ENCODE measurements around the gene TNS2. TPM values are rescaled to one million over a fixed set of nuclear protein-coding genes. Genes with fewer than 3 reads are reported as not detected.
"Not testable (repeated sequence)": the region's sequence is repeated elsewhere in the genome, so short reads cannot be mapped to it uniquely, and the experiment has no call there.

Gene TNS2
- polyA plus RNA-seq, 2 donors, result 32.9 to 48.6 TPM

GRCh38 chr12:53090105-53090504 is 40.2 kb downstream of the TNS2 start:
- H3K4me1 ChIP-seq (ENCODE audit: control insufficient read depth in 2 of 2, insufficient read depth in 2 of 2, low read length in 1 of 2), result no peaks in the 10 kb centered on the region
- no peaks in the 10 kb centered on the region for H3K36me3 ChIP-seq (ENCODE audit: control insufficient read depth in 2 of 2, insufficient read depth in 2 of 2, low read length in 1 of 2)
- H3K4me3 ChIP-seq (ENCODE audit: low read depth in 1 of 2, low read length in 2 of 2), result no peak overlapping the region
- H3K27ac ChIP-seq (ENCODE audit: low read depth in 2 of 2, low read length in 1 of 2), result no peak overlapping the region
- no peaks in the 10 kb centered on the region for H3K27me3 ChIP-seq (ENCODE audit: control insufficient read depth in 1 of 2, insufficient read depth in 2 of 2, low read length in 2 of 2)
- 93 to 95% methylated on average over 6 of the region's 6 CpGs for WGBS, 2 donors
- no peaks in the 10 kb centered on the region for H3K9me3 ChIP-seq (ENCODE audit: control insufficient read depth in 2 of 2, insufficient read depth in 1 of 2, low read depth in 1 of 2, low read length in 1 of 2)

GRCh38 chr12:53090554-53090953 is 40.7 kb downstream of the TNS2 start:
- WGBS, 2 donors, result 71 to 73% methylated on average over 2 of the region's 2 CpGs
- Histone ChIP-seq H3K4me3 (ENCODE audit: low read depth in 1 of 2, low read length in 2 of 2) (no peak overlapping the region), H3K27ac (ENCODE audit: low read depth in 2 of 2, low read length in 1 of 2) (no peak overlapping the region)

GRCh38 chr12:53091756-53092155 is 41.9 kb downstream of the TNS2 start:
- Histone ChIP-seq H3K27ac (ENCODE audit: low read depth in 2 of 2, low read length in 1 of 2) (no peak overlapping the region), H3K9me3 (ENCODE audit: control insufficient read depth in 2 of 2, insufficient read depth in 1 of 2, low read depth in 1 of 2, low read length in 1 of 2) (no peaks in the 10 kb centered on the region), H3K4me3 (ENCODE audit: low read depth in 1 of 2, low read length in 2 of 2) (no peak overlapping the region), H3K27me3 (ENCODE audit: control insufficient read depth in 1 of 2, insufficient read depth in 2 of 2, low read length in 2 of 2) (no peaks in the 10 kb centered on the region), H3K36me3 (ENCODE audit: control insufficient read depth in 2 of 2, insufficient read depth in 2 of 2, low read length in 1 of 2) (no peaks in the 10 kb centered on the region), H3K4me1 (ENCODE audit: control insufficient read depth in 2 of 2, insufficient read depth in 2 of 2, low read length in 1 of 2) (no peaks in the 10 kb centered on the region)
- 86 to 87% methylated on average over 6 of the region's 6 CpGs for WGBS, 2 donors

More at GRCh38 chr12:53090554-53090953, 40.7 kb downstream of the TNS2 start:
- Histone ChIP-seq H3K36me3 (ENCODE audit: control insufficient read depth in 2 of 2, insufficient read depth in 2 of 2, low read length in 1 of 2) (no peaks in the 10 kb centered on the region), H3K9me3 (ENCODE audit: control insufficient read depth in 2 of 2, insufficient read depth in 1 of 2, low read depth in 1 of 2, low read length in 1 of 2) (no peaks in the 10 kb centered on the region), H3K27me3 (ENCODE audit: control insufficient read depth in 1 of 2, insufficient read depth in 2 of 2, low read length in 2 of 2) (no peaks in the 10 kb centered on the region), H3K4me1 (ENCODE audit: control insufficient read depth in 2 of 2, insufficient read depth in 2 of 2, low read length in 1 of 2) (no peaks in the 10 kb centered on the region)

- Histone ChIP-seq H3K27me3 (ENCODE audit: control insufficient read depth in 1 of 2, insufficient read depth in 2 of 2, low read length in 2 of 2) (no peaks in the 10 kb centered on the region), H3K27ac (ENCODE audit: low read depth in 2 of 2, low read length in 1 of 2) (peak overlapping the region in 1 of 2 donors; percentile 8), H3K4me1 (ENCODE audit: control insufficient read depth in 2 of 2, insufficient read depth in 2 of 2, low read length in 1 of 2) (peaks cover 0 to 9% of the 10 kb centered on the region in 2 donors), H3K4me3 (ENCODE audit: low read depth in 1 of 2, low read length in 2 of 2) (no peak overlapping the region), H3K36me3 (ENCODE audit: control insufficient read depth in 2 of 2, insufficient read depth in 2 of 2, low read length in 1 of 2) (no peaks in the 10 kb centered on the region), H3K9me3 (ENCODE audit: control insufficient read depth in 2 of 2, insufficient read depth in 1 of 2, low read depth in 1 of 2, low read length in 1 of 2) (no peaks in the 10 kb centered on the region)
- WGBS, 2 donors, result 67% methylated on average over 6 of the region's 6 CpGs
Observed at GRCh38 chr12:53093777-53094393, 44.0 kb downstream of the TNS2 start.

DNA sequence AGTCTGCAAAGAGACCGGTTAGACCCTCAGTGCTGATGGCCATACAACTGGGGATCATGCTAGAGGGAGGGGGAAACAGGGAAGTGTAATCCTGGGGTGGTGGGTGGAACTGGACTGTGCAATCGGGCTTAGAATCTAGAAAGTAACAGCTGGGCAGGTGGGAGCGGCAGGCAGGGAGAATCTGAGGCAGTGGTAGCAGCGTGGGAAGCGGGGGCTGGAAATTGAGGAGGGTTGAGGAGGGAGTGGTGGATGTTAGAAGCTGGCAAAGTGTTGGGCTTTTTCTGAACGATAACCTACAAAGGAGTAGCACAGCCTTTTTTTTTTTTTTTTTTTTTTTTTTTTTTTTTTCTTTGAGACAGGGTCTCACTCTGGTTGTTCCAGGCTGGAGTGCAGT is 44.5 kb downstream of the TNS2 start:
- WGBS, 2 donors, result 79 to 80% methylated on average over 6 of the region's 6 CpGs
- Histone ChIP-seq H3K27me3 (ENCODE audit: control insufficient read depth in 1 of 2, insufficient read depth in 2 of 2, low read length in 2 of 2) (no peaks in the 10 kb centered on the region), H3K4me1 (ENCODE audit: control insufficient read depth in 2 of 2, insufficient read depth in 2 of 2, low read length in 1 of 2) (peaks cover 0 to 13% of the 10 kb centered on the region in 2 donors), H3K27ac (ENCODE audit: low read depth in 2 of 2, low read length in 1 of 2) (peak overlapping the region in 1 of 2 donors; percentile 8), H3K4me3 (ENCODE audit: low read depth in 1 of 2, low read length in 2 of 2) (no peak overlapping the region), H3K36me3 (ENCODE audit: control insufficient read depth in 2 of 2, insufficient read depth in 2 of 2, low read length in 1 of 2) (no peaks in the 10 kb centered on the region), H3K9me3 (ENCODE audit: control insufficient read depth in 2 of 2, insufficient read depth in 1 of 2, low read depth in 1 of 2, low read length in 1 of 2) (no peaks in the 10 kb centered on the region)

DNA sequence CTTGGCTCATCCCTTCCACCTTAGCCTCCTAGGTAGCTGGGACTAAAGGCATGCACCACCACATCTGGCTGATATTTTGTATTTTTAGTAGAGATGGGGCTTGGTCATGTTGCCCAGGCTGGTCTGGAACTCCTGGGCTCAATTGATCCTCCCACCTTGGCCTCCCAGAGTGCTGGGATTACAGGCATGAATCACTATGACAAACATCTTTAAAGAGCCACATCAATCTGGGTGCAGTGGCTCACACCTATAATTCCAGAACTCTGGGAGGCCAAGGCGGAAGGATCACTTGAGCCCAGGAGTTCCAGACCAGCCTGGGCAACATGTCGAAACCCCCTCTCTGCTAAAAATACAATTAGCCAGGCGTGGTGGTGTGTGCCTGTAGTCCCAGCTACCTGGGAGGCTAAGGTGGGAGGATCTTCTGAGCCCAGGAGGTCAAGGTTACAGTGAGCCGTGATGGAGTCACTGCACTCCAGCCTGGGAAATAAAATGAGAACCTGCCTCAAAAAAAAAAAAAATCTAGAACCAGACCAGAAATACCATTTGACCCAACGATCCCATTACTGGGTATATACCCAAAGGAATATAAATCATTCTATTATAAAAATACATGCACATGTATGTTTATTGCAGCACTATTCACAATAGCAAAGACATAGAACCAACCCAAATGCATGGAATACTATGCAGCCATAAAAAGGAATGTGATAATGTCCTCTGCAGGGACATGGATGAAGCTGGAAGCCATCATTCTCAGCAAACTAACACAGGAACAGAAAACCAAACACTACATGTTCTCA is 45.1 kb downstream of the TNS2 start:
- not testable (repeated sequence) for H3K4me3 ChIP-seq (ENCODE audit: low read depth in 1 of 2, low read length in 2 of 2); H3K9me3 ChIP-seq (ENCODE audit: control insufficient read depth in 2 of 2, insufficient read depth in 1 of 2, low read depth in 1 of 2, low read length in 1 of 2); H3K27me3 ChIP-seq (ENCODE audit: control insufficient read depth in 1 of 2, insufficient read depth in 2 of 2, low read length in 2 of 2); H3K36me3 ChIP-seq (ENCODE audit: control insufficient read depth in 2 of 2, insufficient read depth in 2 of 2, low read length in 1 of 2)
- Histone ChIP-seq H3K4me1 (ENCODE audit: control insufficient read depth in 2 of 2, insufficient read depth in 2 of 2, low read length in 1 of 2) (peaks cover 0 to 13% of the 10 kb centered on the region in 2 donors), H3K27ac (ENCODE audit: low read depth in 2 of 2, low read length in 1 of 2) (peak overlapping the region in 1 of 2 donors; percentile 9)
- WGBS, 2 donors, result 90 to 91% methylated on average over 5 of the region's 5 CpGs

DNA sequence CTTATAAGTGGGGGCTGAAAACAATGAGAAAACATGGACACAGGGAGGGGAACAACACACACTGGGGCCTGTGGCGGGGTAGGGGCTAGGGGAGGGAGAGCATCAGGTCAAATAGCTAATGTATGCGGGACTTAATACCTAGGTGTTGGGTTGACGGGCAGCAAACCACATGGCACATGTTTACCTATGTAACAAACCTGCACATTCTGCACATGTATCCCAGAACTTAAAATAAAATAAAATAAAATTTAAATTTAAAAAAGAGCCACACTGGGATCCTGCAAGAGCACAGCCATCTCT is 45.7 kb downstream of the TNS2 start:
- H3K4me1 ChIP-seq (ENCODE audit: control insufficient read depth in 2 of 2, insufficient read depth in 2 of 2, low read length in 1 of 2), result peaks cover 0 to 13% of the 10 kb centered on the region in 2 donors
- H3K36me3 ChIP-seq (ENCODE audit: control insufficient read depth in 2 of 2, insufficient read depth in 2 of 2, low read length in 1 of 2); H3K9me3 ChIP-seq (ENCODE audit: control insufficient read depth in 2 of 2, insufficient read depth in 1 of 2, low read depth in 1 of 2, low read length in 1 of 2); H3K27me3 ChIP-seq (ENCODE audit: control insufficient read depth in 1 of 2, insufficient read depth in 2 of 2, low read length in 2 of 2); H3K27ac ChIP-seq (ENCODE audit: low read depth in 2 of 2, low read length in 1 of 2); H3K4me3 ChIP-seq (ENCODE audit: low read depth in 1 of 2, low read length in 2 of 2): not testable (repeated sequence)
- 97% methylated on average over 3 of the region's 3 CpGs for WGBS, 2 donors

- Histone ChIP-seq H3K27me3 (ENCODE audit: control insufficient read depth in 1 of 2, insufficient read depth in 2 of 2, low read length in 2 of 2) (no peaks in the 10 kb centered on the region), H3K4me1 (ENCODE audit: control insufficient read depth in 2 of 2, insufficient read depth in 2 of 2, low read length in 1 of 2) (peaks cover 0 to 13% of the 10 kb centered on the region in 2 donors), H3K4me3 (ENCODE audit: low read depth in 1 of 2, low read length in 2 of 2) (no peak overlapping the region), H3K27ac (ENCODE audit: low read depth in 2 of 2, low read length in 1 of 2) (peak overlapping the region; percentile 81 to 86), H3K9me3 (ENCODE audit: control insufficient read depth in 2 of 2, insufficient read depth in 1 of 2, low read depth in 1 of 2, low read length in 1 of 2) (no peaks in the 10 kb centered on the region), H3K36me3 (ENCODE audit: control insufficient read depth in 2 of 2, insufficient read depth in 2 of 2, low read length in 1 of 2) (no peaks in the 10 kb centered on the region)
- 48 to 49% methylated on average over 11 of the region's 11 CpGs for WGBS, 2 donors
Observed at GRCh38 chr12:53096089-53096741, 46.4 kb downstream of the TNS2 start.

- peaks cover 0 to under 1% of the 10 kb centered on the region in 2 donors for H3K36me3 ChIP-seq (ENCODE audit: control insufficient read depth in 2 of 2, insufficient read depth in 2 of 2, low read length in 1 of 2)
- no peaks in the 10 kb centered on the region for H3K27me3 ChIP-seq (ENCODE audit: control insufficient read depth in 1 of 2, insufficient read depth in 2 of 2, low read length in 2 of 2)
- peaks cover 0 to 13% of the 10 kb centered on the region in 2 donors for H3K4me1 ChIP-seq (ENCODE audit: control insufficient read depth in 2 of 2, insufficient read depth in 2 of 2, low read length in 1 of 2)
- H3K9me3 ChIP-seq (ENCODE audit: control insufficient read depth in 2 of 2, insufficient read depth in 1 of 2, low read depth in 1 of 2, low read length in 1 of 2), result no peaks in the 10 kb centered on the region
- peak overlapping the region; percentile 41 to 49 for H3K4me3 ChIP-seq (ENCODE audit: low read depth in 1 of 2, low read length in 2 of 2)
- H3K27ac ChIP-seq (ENCODE audit: low read depth in 2 of 2, low read length in 1 of 2), result peak overlapping the region; percentile 81 to 86
- WGBS, 2 donors, result 35 to 43% methylated on average over 9 of the region's 9 CpGs
Observed at GRCh38 chr12:53096759-53097158, 46.9 kb downstream of the TNS2 start.
